GM21528 (cell line): ENCODE results near the gene TFAP2D.

Experiments used
- ATAC-seq: cut with Tn5 transposase; IDR thresholded peaks from one replicate; pipeline ENCODE4 v1.9.1; 2021; ENCODE audit warnings: mild to moderate bottlenecking, moderate library complexity; ENCODE audit not compliant: unreplicated experiment, low FRiP score

The TFAP2D gene

GRCh38 chr6:50713226-50713625 lies at the start of gene TFAP2D:
TFAP2D (plus strand) TSS chr6:50713526; CDS start chr6:50714056, 530 bp downstream.
- no peak for ATAC-seq

DNA sequence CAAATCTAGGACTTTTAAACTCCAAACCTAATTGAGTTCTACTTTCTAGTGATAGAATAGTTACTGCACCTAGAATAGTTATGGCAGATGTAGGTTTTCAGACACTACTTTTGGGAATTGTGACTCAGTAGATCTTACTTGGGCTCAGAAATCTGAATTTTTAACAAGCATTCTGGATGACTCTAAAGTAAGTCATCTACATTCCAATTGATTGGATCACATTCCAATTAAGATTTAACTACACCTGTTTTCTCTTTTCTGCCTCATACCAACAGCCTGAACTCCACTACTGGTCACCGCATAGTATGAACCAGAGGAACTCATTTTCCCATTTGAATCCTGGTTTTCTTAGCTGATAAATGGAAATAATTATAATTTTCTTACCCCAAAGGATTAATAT lies 49.5 kb upstream of the TFAP2D start:
- no peak for ATAC-seq

- ATAC-seq, result no peak
Observed at GRCh38 chr6:50666089-50666488, 47.2 kb upstream of the TFAP2D start.

- peak; percentile 98 for ATAC-seq
Observed at GRCh38 chr6:50681213-50681824, 32.0 kb upstream of the TFAP2D start.

GRCh38 chr6:50689210-50689609 lies 24.1 kb upstream of the TFAP2D start:
- no peak for ATAC-seq

DNA sequence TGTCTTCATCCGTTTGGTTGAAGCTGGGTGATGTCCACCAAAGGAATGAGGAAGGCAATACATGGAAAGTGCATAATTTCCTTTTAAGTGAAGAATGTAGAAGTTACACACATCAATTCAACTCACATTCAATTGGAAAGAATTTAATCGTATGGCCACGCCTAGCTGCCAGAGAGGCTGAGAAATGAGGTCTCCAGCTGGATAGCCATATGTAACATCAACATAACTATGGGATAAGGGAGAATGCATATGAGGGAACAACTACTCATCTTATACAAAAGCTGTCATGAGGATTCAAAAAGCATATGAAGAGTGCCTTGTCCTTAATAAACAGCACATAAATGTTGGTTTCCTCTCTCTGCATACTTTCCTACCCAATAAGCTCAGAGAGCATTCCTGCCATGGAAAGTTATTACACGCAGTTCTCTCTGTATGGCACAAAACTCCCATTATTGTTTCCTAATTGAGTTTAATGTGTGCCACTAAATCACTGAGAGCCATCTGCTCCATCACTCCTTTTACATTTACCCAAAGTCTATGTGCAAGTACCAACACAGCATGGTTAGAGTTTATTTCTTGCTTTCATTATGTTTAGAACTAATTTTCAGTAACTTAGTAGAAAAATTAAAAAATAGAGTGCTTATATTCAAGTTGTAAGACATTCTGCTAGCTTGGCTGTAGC lies 21.4 kb upstream of the TFAP2D start:
- ATAC-seq, result no peak

GRCh38 chr6:50698546-50698945 lies 14.8 kb upstream of the TFAP2D start:
- no peak for ATAC-seq

DNA sequence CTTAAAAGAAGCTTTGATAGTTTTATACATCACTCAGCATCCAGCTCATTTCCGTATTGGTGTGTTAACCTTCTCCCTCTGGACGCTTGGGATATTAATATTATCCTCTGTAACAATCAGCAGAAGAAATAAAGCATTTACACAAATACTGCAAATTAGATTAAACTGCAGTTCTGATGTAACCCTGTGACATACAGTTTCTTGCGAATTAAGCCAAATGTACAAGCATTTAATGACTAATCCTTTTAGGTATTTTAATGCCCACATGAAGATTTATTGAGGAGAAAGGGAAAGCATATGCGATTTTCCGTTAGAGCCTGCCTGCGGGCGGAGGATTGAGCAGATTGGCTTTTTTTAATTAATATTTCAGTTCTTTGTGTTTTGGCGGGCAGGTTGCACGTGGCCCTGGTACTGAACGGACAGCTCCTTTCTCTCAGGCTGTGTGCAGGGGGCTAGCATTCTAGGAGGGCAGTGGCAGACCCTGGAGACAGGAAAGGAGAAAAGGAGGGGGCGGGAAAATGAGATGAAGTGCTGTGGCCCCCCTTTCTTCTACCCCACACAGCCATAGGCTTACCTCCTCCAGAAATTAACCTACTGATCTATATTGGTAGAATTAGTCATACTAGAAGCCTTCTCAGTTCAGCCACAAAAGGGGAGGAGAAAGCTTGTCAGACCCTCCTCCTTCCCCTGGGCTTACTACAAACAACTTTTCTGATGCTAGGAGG lies 14.1 kb upstream of the TFAP2D start:
- no peak for ATAC-seq

DNA sequence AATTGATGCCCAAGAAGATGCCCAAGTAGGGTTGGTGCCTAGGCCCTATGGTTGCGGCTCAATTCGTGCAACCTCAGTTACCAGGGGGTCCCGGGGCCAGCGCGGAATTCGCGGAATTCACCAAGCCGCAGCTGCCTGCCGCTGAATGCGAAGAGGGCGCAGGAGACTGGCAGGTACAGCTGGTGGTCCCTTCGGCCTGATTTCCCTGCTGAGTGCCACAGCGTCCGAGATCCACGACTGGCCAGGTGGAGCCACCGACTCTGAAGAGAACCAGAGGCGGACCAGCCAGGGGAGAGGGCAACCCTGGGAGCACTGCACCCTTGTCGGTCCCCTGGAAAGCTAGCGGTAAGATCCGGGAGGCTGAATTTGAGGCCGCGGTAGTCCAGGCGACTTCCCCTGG lies 6.8 kb upstream of the TFAP2D start:
- ATAC-seq, result no peak

DNA sequence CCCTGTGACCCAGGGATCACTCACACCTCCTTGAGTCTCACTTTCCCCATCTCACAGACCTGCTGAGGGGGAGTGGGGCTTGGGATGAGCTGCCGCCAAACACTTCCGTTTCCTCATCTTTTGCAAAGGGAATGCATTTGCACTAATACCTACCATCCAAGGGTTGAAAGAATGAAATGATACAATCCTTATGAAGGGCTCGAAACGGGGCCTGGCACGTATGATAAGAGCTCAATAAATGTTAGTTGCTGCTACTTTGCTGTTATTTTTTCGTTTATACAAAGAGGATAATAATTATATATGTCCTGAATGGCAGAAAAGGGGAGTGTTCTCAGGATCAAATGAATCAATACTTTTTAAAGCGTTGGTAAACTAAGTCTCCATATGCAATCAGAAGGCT lies 6.1 kb upstream of the TFAP2D start:
- ATAC-seq, result no peak

DNA sequence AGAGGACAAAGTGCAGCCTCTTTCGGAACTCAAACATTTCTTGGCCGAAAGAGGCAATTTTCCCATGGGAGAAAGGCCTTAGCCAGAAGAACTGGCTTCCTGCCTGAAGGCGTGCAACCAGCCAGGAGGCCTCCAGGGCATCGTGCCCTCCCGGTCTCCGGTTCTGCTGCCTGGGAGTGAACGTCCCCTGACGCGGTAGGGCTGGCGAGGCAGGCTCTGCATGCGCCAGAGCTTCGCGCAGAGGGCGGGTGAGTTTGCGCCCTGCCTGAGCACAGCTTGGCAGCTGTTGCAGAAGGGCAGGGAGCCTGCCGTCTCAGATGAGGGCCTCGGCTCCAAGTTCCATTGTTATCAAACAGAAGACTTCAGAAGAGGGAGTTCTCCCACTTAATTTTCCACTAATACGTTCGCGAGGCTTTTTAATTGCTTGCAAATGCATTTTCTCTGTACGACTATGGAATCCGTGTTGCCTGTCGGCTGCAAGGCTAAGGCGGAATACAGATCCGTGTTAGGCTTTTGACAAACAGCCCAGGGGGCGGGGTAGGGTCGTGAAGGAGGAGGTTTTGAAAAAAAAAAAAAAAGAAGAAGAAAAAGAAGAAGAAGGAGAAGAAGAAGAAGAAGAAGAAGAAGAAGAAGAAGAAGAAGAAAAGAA lies 5.5 kb upstream of the TFAP2D start:
- ATAC-seq, result no peak

- no peak for ATAC-seq
Observed at GRCh38 chr6:50708664-50709365, 4.5 kb upstream of the TFAP2D start.

DNA sequence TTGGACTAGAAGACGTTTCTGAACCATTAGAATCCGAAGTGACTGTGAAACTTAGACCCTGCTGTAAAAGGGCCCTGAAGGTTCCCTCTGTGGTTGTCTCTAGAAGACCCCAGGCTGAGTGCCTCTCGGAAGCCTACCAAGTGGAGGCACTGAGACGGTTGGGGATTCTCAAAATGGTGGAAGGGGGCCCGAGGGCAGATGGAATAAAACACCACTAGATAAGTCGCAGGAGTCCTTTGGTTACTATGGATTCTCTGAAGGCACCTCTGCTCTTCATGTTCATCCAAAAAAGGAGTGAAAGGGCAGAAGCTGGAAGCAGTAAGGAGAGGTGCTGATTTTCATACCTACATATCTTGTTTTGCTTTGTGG lies 4.0 kb upstream of the TFAP2D start:
- ATAC-seq, result no peak

DNA sequence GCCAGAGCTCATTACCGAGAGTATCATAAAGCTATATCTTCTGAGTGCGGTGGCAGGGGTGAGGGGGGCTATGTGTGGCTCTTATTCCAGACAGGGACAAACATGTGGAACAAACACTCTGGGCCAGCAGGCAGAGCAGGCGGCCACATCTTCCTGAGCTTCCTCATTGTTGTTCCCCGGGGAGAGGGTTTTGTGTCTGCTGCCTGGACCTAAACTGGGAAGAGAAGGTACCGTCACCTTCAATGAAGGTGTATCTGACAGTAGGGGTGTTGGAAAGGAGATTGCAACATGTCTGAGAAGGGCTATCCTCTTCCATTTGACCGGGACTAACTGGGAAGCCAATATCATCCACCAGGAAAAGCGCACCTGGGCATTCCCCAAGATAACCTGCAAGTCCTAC lies 1.6 kb upstream of the TFAP2D start:
- no peak for ATAC-seq

DNA sequence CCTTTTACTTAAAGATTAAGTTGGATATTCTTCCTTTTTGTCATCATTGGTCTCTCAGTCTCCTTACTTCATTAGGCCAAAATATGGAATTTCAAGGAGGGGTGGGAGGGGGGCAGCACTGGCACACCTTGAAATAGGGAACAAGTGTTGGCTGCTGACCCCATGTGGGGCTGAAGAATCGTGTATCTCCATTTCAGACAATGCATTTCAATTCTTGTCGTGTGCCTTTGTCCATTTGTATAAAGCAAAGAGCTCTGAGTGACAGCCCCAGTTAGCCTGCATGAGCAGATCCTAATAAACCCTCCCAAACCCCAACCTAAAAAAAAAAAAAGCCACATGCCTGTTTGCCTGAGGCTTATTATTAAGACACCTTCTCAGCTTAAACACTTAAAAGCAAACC lies 1.0 kb upstream of the TFAP2D start:
- ATAC-seq, result no peak

- ATAC-seq, result no peak
Observed at GRCh38 chr6:50713977-50714486, 706 bp downstream of the TFAP2D start.

- no peak for ATAC-seq
Observed at GRCh38 chr6:50714487-50715379, 1.4 kb downstream of the TFAP2D start.

- no peak for ATAC-seq
Observed at GRCh38 chr6:50716899-50717509, 3.7 kb downstream of the TFAP2D start.
